Prostate gland (tissue), 2 donors: Measurements from ENCODE around the gene UVRAG. TPM values are rescaled to one million over a fixed set of nuclear protein-coding genes. Genes with fewer than 3 reads are reported as not detected.
A peak's percentile ranks its signal among the peaks of the same experiment; 100 is the strongest.

Experiments used
- DNase-seq: peaks from one replicate; pipeline ENCODE4 v3.0.0-alpha.2; 2019; ENCODE audit warnings: low spot score
- H3K27ac ChIP-seq, 2 donors: fragments of 200-600 bp; sonication (generic); 2 replicates each; pipeline ENCODE4 v1.5.1; 2017 to 2019
- H3K27me3 ChIP-seq: fragments of 200-600 bp; sonication (generic); replicated peaks from 2 replicates; pipeline ENCODE4 v1.5.1; 2019; ENCODE audit not compliant: insufficient read depth
- H3K36me3 ChIP-seq, 2 donors: fragments of 200-600 bp; sonication (generic); 1 replicate in 1 of 2; 2 replicates in 1 of 2; pipeline versions ENCODE4 v1.5.1 to v1.8.1; 2017 to 2019
- H3K4me1 ChIP-seq: fragments of 200-600 bp; sonication (generic); replicated peaks from 2 replicates; pipeline ENCODE4 v1.5.1; 2019
- H3K4me3 ChIP-seq, 2 donors: fragments of 200-600 bp; sonication (generic); 2 replicates each; pipeline ENCODE4 v1.5.1; 2017 to 2019
- H3K9me3 ChIP-seq: fragments of 200-600 bp; sonication (generic); 2 replicates; pipeline ENCODE4 v1.5.1; 2017
- CTCF ChIP-seq, 4 experiments: fragments of 200-600 bp in 2 of 4; fragments of 450-650 bp in 2 of 4; sonication (generic) in 2 of 4; IDR thresholded peaks; 1 replicate in 3 of 4; 2 replicates in 1 of 4; pipeline ENCODE4 v1.5.1; 2016 to 2019; ENCODE audit warnings: antibody characterized with exemption in 4 of 4, mild to moderate bottlenecking in 2 of 4, moderate library complexity in 2 of 4
- POLR2A ChIP-seq: fragments of 450-650 bp; IDR thresholded peaks from one replicate; pipeline ENCODE4 v1.6.1; 2016; ENCODE audit warnings: antibody characterized with exemption, mild to moderate bottlenecking
- POLR2AphosphoS5 ChIP-seq: sonication (generic); formaldehyde crosslinking; IDR thresholded peaks from one replicate; pipeline ENCODE4 v1.6.1; 2017; ENCODE audit warnings: antibody characterized with exemption
- WGBS: methylation state at CpG from one replicate; pipeline ENCODE4 v1.1.5; 2018; 5-methylcytosine and 5-hydroxymethylcytosine counted together
- intact Hi-C: fragments of 100-400 bp; cut with DNase I; formaldehyde crosslinking; loops from one replicate; pipeline ENCODE4 v1.14.2; 2022
- total RNA-seq, 2 donors: library from RNA; depleted of rRNA; stranded (reverse); fragments of >200 nt; gene quantifications; one replicate each; pipeline ENCODE4 v1.1.0, GENCODE V29; 2016

The UVRAG gene
- total RNA-seq, 2 donors from 2014 or later = 13.9 to 25.2 TPM

- Histone ChIP-seq H3K27ac (peak overlapping the region; percentile 4 to 51), H3K4me3 (no peak overlapping the region), H3K27me3 (no peaks in the 10 kb centered on the region), H3K9me3 (no peaks in the 10 kb centered on the region), H3K4me1 (no peaks in the 10 kb centered on the region), H3K36me3 (no peaks in the 10 kb centered on the region)
- no peak for TF ChIP-seq CTCF (IDR thresholded peaks at IDR 0.05)
- no peak for TF ChIP-seq POLR2AphosphoS5
- no peak for TF ChIP-seq POLR2A
- intact Hi-C loops = no loop called here
- no peak for DNase-seq
- WGBS = 36% methylated on average over 15 of the region's 15 CpGs
Measured at GRCh38 chr11:76185931-76186401, 371.0 kb downstream of the UVRAG start.

DNA sequence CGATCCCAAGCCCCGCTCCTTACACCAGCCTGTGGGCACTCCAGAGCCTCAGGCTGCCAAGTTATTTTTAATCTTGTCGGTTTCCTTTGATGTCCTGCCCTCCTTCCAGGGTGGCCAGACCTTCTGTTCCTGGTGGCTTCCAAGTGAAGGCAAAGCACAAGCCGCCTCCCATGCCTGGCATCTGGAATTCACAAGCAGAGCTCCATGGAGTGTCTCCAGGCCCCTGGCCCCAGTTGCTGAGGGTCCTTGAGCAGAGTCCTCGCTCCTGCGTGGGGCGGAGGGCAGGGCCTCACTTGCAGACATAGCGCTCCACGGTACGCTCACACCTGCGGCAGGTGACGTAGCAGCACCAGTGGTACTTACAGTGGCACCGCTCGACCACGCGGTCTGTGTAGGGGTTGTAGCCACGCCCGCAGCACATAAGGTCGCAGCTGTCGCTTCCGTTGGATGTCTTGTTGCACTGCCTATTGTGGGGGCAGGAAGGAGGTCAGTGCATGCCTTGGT is 371.8 kb downstream of the UVRAG start:
- no peaks in the 10 kb centered on the region for H3K36me3 ChIP-seq
- TF ChIP-seq POLR2A (no peak), POLR2AphosphoS5 (no peak), CTCF (IDR thresholded peaks at IDR 0.05) (no peak)
- no peak overlapping the region for H3K4me3 ChIP-seq
- no peaks in the 10 kb centered on the region for H3K9me3 ChIP-seq
- intact Hi-C loops = no loop called here
- H3K27me3 ChIP-seq = no peaks in the 10 kb centered on the region
- no peaks in the 10 kb centered on the region for H3K4me1 ChIP-seq
- DNase-seq = no peak
- no peak overlapping the region for H3K27ac ChIP-seq
- WGBS = 87% methylated on average over 21 of the region's 21 CpGs

DNA sequence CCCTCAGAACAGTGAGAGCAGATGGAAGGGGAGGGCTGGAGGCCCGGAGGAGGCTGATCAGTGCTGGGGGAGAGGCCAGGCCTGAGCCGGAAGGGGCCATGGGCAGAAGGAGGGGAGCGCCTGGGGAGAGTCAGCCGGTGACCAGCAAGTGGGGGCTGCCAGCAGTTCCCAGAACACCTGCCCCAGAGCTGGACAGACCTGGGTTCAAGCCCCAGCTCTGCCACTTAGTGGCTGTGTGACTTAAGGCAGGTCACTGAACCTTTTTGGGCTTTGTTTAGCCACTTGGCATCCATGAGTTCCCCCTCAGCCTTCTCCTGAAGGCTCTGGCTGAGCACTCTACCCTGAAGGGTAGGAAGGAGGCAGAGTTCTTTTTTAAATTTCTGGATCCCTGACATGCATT is 373.9 kb downstream of the UVRAG start:
- 87% methylated on average over 4 of the region's 4 CpGs for WGBS
- TF ChIP-seq POLR2A (no peak), CTCF (IDR thresholded peaks at IDR 0.05) (no peak), POLR2AphosphoS5 (no peak)
- H3K36me3 ChIP-seq = no peaks in the 10 kb centered on the region

GRCh38 chr11:76189682-76190081 is 374.7 kb downstream of the UVRAG start:
- Histone ChIP-seq H3K4me1 (no peaks in the 10 kb centered on the region), H3K9me3 (no peaks in the 10 kb centered on the region), H3K36me3 (no peaks in the 10 kb centered on the region), H3K27me3 (no peaks in the 10 kb centered on the region), H3K4me3 (no peak overlapping the region), H3K27ac (no peak overlapping the region)
- intact Hi-C loops = no loop called here
- TF ChIP-seq CTCF (IDR thresholded peaks at IDR 0.05) (no peak), POLR2AphosphoS5 (no peak), POLR2A (no peak)
- no peak for DNase-seq
- WGBS = 83% methylated on average over 6 of the region's 6 CpGs

More for the DNA sequence above, 373.9 kb downstream of the UVRAG start:
- intact Hi-C loops = no loop called here
- Histone ChIP-seq H3K27me3 (no peaks in the 10 kb centered on the region), H3K27ac (no peak overlapping the region), H3K4me1 (no peaks in the 10 kb centered on the region), H3K4me3 (no peak overlapping the region), H3K9me3 (no peaks in the 10 kb centered on the region)
- DNase-seq = no peak

- H3K4me1 ChIP-seq = no peaks in the 10 kb centered on the region
- no peaks in the 10 kb centered on the region for H3K36me3 ChIP-seq
- H3K4me3 ChIP-seq = no peak overlapping the region
- WGBS = 21% methylated on average over 7 of the region's 7 CpGs
- H3K9me3 ChIP-seq = no peaks in the 10 kb centered on the region
- no peak for DNase-seq
- TF ChIP-seq POLR2A = no peak
- TF ChIP-seq POLR2AphosphoS5 = no peak
- no peak for TF ChIP-seq CTCF (IDR thresholded peaks at IDR 0.05)
- no peak overlapping the region for H3K27ac ChIP-seq
- H3K27me3 ChIP-seq = no peaks in the 10 kb centered on the region
- intact Hi-C loops = no loop called here
Measured at GRCh38 chr11:76190376-76190775, 375.4 kb downstream of the UVRAG start.
